OCI-LY1 (cell line): ENCODE measurements around the gene PSMB4.

Experiments used
- H2AFZ ChIP-seq: fragments of 200-600 bp; sonication (generic), shearing (Covaris generic); 2 replicates; pipeline ENCODE4 v1.6.0; 2014; ENCODE audit warnings: antibody characterized with exemption, mild to moderate bottlenecking, low read length
- H3F3A ChIP-seq: fragments of 200-600 bp; sonication (generic), shearing (Covaris generic); 2 replicates; pipeline ENCODE4 v1.6.0; 2014; ENCODE audit warnings: mild to moderate bottlenecking, antibody characterized with exemption, low read length, moderate library complexity; ENCODE audit not compliant: insufficient read depth
- H3K27ac ChIP-seq: fragments of 200-600 bp; sonication (generic); 2 replicates; pipeline ENCODE4 v1.5.1; 2014; ENCODE audit warnings: low read length, mixed run types, mild to moderate bottlenecking, low read depth; ENCODE audit not compliant: poor library complexity, severe bottlenecking
- H3K27me3 ChIP-seq: fragments of 200-600 bp; sonication (generic); 2 replicates; pipeline ENCODE4 v1.6.0; 2014; ENCODE audit warnings: antibody characterized with exemption, mild to moderate bottlenecking, low read length, moderate library complexity; ENCODE audit not compliant: insufficient read depth
- H3K36me3 ChIP-seq: fragments of 200-600 bp; sonication (generic); 2 replicates; pipeline ENCODE4 v1.6.1; 2014; ENCODE audit warnings: mild to moderate bottlenecking, antibody characterized with exemption, low read length, moderate library complexity, mixed read lengths; ENCODE audit not compliant: insufficient read depth
- H3K4me1 ChIP-seq: fragments of 200-600 bp; sonication (generic); 2 replicates; pipeline ENCODE4 v1.5.1; 2014; ENCODE audit warnings: mild to moderate bottlenecking, low read length, moderate library complexity; ENCODE audit not compliant: insufficient read depth, severe bottlenecking
- H3K4me2 ChIP-seq: fragments of 200-600 bp; sonication (generic), shearing (Covaris generic); 2 replicates; pipeline ENCODE4 v1.6.1; 2014; ENCODE audit warnings: low read length
- H3K4me3 ChIP-seq: fragments of 200-600 bp; sonication (generic); 2 replicates; pipeline ENCODE4 v1.5.1; 2014; ENCODE audit warnings: low read length, low read depth, mild to moderate bottlenecking, mixed read lengths; ENCODE audit not compliant: poor library complexity, severe bottlenecking
- H3K79me2 ChIP-seq: fragments of 200-600 bp; shearing (Covaris generic); 2 replicates; pipeline ENCODE4 v1.6.1; 2016; ENCODE audit warnings: mixed run types, low read length, mixed read lengths; ENCODE audit not compliant: insufficient read depth
- H3K9ac ChIP-seq: fragments of 200-600 bp; sonication (generic), shearing (Covaris generic); 2 replicates; pipeline ENCODE4 v1.6.1; 2014; ENCODE audit warnings: mild to moderate bottlenecking, low read length, mixed read lengths
- H3K9me2 ChIP-seq: fragments of 200-600 bp; sonication (generic), shearing (Covaris generic); 2 replicates; pipeline ENCODE4 v1.6.1; 2014; ENCODE audit warnings: low read depth, mild to moderate bottlenecking, low read length, mixed read lengths
- H3K9me3 ChIP-seq: fragments of 200-600 bp; shearing (Covaris generic); 2 replicates; pipeline ENCODE4 v1.6.1; 2014; ENCODE audit warnings: low read length, mixed read lengths
- H4K20me1 ChIP-seq: fragments of 200-600 bp; sonication (generic), shearing (Covaris generic); 2 replicates; pipeline ENCODE4 v1.6.0; 2016; ENCODE audit warnings: mild to moderate bottlenecking, low read length; ENCODE audit not compliant: insufficient read depth
- CTCF ChIP-seq: fragments of 200-600 bp; sonication (generic), shearing (Covaris generic); IDR thresholded peaks from 2 replicates; pipeline ENCODE4 v1.5.1; 2017; ENCODE audit warnings: mild to moderate bottlenecking, antibody characterized with exemption, low read length, moderate library complexity, mixed read lengths
- EZH2 ChIP-seq: fragments of 200-600 bp; sonication (generic), shearing (Covaris generic); IDR thresholded peaks from 2 replicates; pipeline ENCODE4 v1.8.0; 2017; ENCODE audit warnings: borderline replicate concordance, mixed run types, mild to moderate bottlenecking, antibody characterized with exemption, low read length, moderate library complexity, mixed read lengths

The PSMB4 gene

GRCh38 chr1:151364996-151365395 lies 34.4 kb upstream of the PSMB4 start:
- no peak overlapping the region for H3K4me2 ChIP-seq
- no peaks in the 10 kb centered on the region for H3K4me1 ChIP-seq
- H3K27me3 ChIP-seq: no peaks in the 10 kb centered on the region
- no peaks in the 10 kb centered on the region for H3F3A ChIP-seq
- no peaks in the 10 kb centered on the region for H4K20me1 ChIP-seq
- no peaks in the 10 kb centered on the region for H3K79me2 ChIP-seq
- no peak overlapping the region for H2AFZ ChIP-seq
- no peaks in the 10 kb centered on the region; the same call in 1 of the 2 replicates for H3K36me3 ChIP-seq
- peaks cover 15% of the 10 kb centered on the region for H3K9me3 ChIP-seq
- H3K9ac ChIP-seq: no peak overlapping the region
- TF ChIP-seq EZH2 (no peak), CTCF (peak; percentile 12; the same call in 1 of the 2 replicates)
- H3K4me3 ChIP-seq: no peak overlapping the region
- H3K27ac ChIP-seq: no peak overlapping the region
- H3K9me2 ChIP-seq: no peaks in the 10 kb centered on the region

- Histone ChIP-seq H3K27ac (no peak overlapping the region), H3K79me2 (no peaks in the 10 kb centered on the region), H3K4me1 (no peaks in the 10 kb centered on the region), H3K9ac (no peak overlapping the region), H3K36me3 (no peaks in the 10 kb centered on the region; the same call in 1 of the 2 replicates), H3K4me3 (no peak overlapping the region), H3K9me3 (peaks cover 3% of the 10 kb centered on the region), H3F3A (no peaks in the 10 kb centered on the region), H3K4me2 (no peak overlapping the region), H3K27me3 (no peaks in the 10 kb centered on the region), H4K20me1 (no peaks in the 10 kb centered on the region), H2AFZ (no peak overlapping the region), H3K9me2 (no peaks in the 10 kb centered on the region)
- no peak for TF ChIP-seq EZH2
- TF ChIP-seq CTCF: no peak
Measured at GRCh38 chr1:151367658-151368392, 31.5 kb upstream of the PSMB4 start.

- Histone ChIP-seq H3K4me1 (no peaks in the 10 kb centered on the region), H3K4me2 (no peak overlapping the region), H3K79me2 (no peaks in the 10 kb centered on the region), H3K27ac (no peak overlapping the region), H3K36me3 (no peaks in the 10 kb centered on the region), H3F3A (no peaks in the 10 kb centered on the region), H2AFZ (no peak overlapping the region), H3K27me3 (no peaks in the 10 kb centered on the region), H3K4me3 (no peak overlapping the region), H3K9ac (no peak overlapping the region), H4K20me1 (no peaks in the 10 kb centered on the region), H3K9me3 (no peaks in the 10 kb centered on the region), H3K9me2 (no peaks in the 10 kb centered on the region)
- TF ChIP-seq CTCF: no peak
- TF ChIP-seq EZH2: no peak
Measured at GRCh38 chr1:151368393-151369301, 30.7 kb upstream of the PSMB4 start.
